Type B pancreatic cell (in vitro differentiated cells): Measurements from ENCODE around the gene DYRK4. TPM values are rescaled to one million over a fixed set of nuclear protein-coding genes. Genes with fewer than 3 reads are reported as not detected.

ENCODE experiments used
- DNase-seq: peaks from one replicate; pipeline ENCODE4 v3.0.0; 2021; ENCODE audit warnings: mixed read lengths; ENCODE audit not compliant: unreplicated experiment; ENCODE audit errors: extremely low spot score
- H3K27ac Mint-ChIP-seq: 2 replicates; pipeline ENCODE4 v1.8.0; 2021; ENCODE audit warnings: mild to moderate bottlenecking, mixed read lengths
- H3K27me3 Mint-ChIP-seq: 2 replicates; pipeline ENCODE4 v1.8.0; 2021; ENCODE audit warnings: mixed read lengths
- H3K36me3 Mint-ChIP-seq: 2 replicates; pipeline ENCODE4 v1.8.0; 2021; ENCODE audit warnings: mixed read lengths
- H3K4me1 Mint-ChIP-seq: one replicate; pipeline ENCODE4 v1.8.0; 2021; ENCODE audit warnings: mixed read lengths; ENCODE audit not compliant: unreplicated experiment
- H3K4me3 Mint-ChIP-seq: 2 replicates; pipeline ENCODE4 v1.8.0; 2021; ENCODE audit warnings: mild to moderate bottlenecking, mixed read lengths
- H3K9me3 Mint-ChIP-seq: 2 replicates; pipeline ENCODE4 v1.8.0; 2021; ENCODE audit warnings: mixed read lengths
- total RNA-seq: library from RNA; stranded (reverse); gene quantifications from 2 replicates; pipeline ENCODE4 v1.2.1, GENCODE V29; 2021; ENCODE audit warnings: low replicate concordance
- TF ChIP-seq, protein P1 (sequence below): fragments of 200-600 bp; sonication (generic); conservative IDR thresholded peaks from 2 replicates; pipeline ENCODE4 v1.5.0; 2021; ENCODE audit warnings: antibody characterized with exemption, mild to moderate bottlenecking

Gene DYRK4
- total RNA-seq, 1 donor from 2014 or later: 31.6 TPM

DNA sequence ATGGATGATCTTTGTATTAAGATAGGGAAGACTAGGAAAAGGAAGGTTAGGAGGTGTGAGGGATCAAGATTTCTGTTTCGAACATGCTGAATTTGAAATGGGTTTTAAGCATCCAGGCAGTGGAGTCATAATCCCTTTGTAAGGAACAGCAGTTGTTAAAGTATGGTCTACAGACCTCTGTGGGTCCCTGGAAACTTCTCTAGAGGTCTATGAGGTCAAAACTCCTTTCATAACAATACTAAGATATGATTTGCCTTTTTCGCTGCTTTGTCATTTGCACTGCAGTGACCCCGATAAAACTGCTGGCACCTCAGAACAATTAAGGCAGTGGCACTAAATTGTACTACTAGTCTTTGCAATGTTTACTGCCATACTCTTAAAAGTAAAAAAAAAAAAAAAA, 21.8 kb upstream of the DYRK4 start:
- Mint-ChIP-seq H3K27ac (peak overlapping the region; percentile 97), H3K4me1 (peaks cover 7% of the 10 kb centered on the region), H3K4me3 (peak overlapping the region; percentile 99), H3K9me3 (no peaks in the 10 kb centered on the region), H3K36me3 (peaks cover 15% of the 10 kb centered on the region), H3K27me3 (no peaks in the 10 kb centered on the region)
- no peak for DNase-seq
- TF ChIP-seq, protein P1, sequence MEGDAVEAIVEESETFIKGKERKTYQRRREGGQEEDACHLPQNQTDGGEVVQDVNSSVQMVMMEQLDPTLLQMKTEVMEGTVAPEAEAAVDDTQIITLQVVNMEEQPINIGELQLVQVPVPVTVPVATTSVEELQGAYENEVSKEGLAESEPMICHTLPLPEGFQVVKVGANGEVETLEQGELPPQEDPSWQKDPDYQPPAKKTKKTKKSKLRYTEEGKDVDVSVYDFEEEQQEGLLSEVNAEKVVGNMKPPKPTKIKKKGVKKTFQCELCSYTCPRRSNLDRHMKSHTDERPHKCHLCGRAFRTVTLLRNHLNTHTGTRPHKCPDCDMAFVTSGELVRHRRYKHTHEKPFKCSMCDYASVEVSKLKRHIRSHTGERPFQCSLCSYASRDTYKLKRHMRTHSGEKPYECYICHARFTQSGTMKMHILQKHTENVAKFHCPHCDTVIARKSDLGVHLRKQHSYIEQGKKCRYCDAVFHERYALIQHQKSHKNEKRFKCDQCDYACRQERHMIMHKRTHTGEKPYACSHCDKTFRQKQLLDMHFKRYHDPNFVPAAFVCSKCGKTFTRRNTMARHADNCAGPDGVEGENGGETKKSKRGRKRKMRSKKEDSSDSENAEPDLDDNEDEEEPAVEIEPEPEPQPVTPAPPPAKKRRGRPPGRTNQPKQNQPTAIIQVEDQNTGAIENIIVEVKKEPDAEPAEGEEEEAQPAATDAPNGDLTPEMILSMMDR: no peak

GRCh38 chr12:4540638-4541037, 21.4 kb upstream of the DYRK4 start:
- Mint-ChIP-seq H3K27ac (no peak overlapping the region), H3K4me3 (no peak overlapping the region), H3K27me3 (no peaks in the 10 kb centered on the region), H3K36me3 (peaks cover 16% of the 10 kb centered on the region), H3K9me3 (no peaks in the 10 kb centered on the region), H3K4me1 (peaks cover 7% of the 10 kb centered on the region)
- TF ChIP-seq, protein P1: no peak
- no peak for DNase-seq

- no peak overlapping the region for H3K4me3 Mint-ChIP-seq
- DNase-seq: no peak
- H3K4me1 Mint-ChIP-seq: no peaks in the 10 kb centered on the region
- TF ChIP-seq, protein P1: no peak
- peaks cover 31% of the 10 kb centered on the region for H3K36me3 Mint-ChIP-seq
- no peaks in the 10 kb centered on the region for H3K9me3 Mint-ChIP-seq
- H3K27me3 Mint-ChIP-seq: no peaks in the 10 kb centered on the region
- no peak overlapping the region for H3K27ac Mint-ChIP-seq
These were observed 16.8 kb upstream of the DYRK4 start for GRCh38 chr12:4545195-4545594.

GRCh38 chr12:4552191-4552590, 9.8 kb upstream of the DYRK4 start:
- Mint-ChIP-seq H3K27me3 (no peaks in the 10 kb centered on the region), H3K4me1 (no peaks in the 10 kb centered on the region)

DNA sequence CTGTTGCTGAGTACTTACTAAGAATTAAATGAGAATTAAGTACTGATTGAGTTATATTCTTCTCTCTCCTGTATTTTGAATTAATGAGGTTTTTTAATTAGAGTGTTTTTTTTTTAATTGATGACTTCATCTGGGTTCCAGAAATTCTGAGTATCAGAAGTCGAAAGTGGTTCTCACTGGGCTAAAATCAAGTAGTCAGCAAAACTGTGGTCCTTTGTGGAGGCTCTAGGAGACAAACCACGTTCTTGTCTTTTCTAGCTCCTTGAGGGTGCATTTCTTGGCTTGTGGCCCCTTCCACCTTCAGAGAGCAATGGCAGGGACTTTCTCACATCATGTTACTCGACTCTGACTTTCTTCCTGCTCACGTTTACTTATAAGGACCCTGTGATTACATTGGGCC, 8.1 kb upstream of the DYRK4 start:
- no peak overlapping the region for H3K4me3 Mint-ChIP-seq
- peaks cover 13% of the 10 kb centered on the region for H3K36me3 Mint-ChIP-seq
- H3K27ac Mint-ChIP-seq: no peak overlapping the region
- no peak for DNase-seq
- H3K27me3 Mint-ChIP-seq: no peaks in the 10 kb centered on the region
- TF ChIP-seq, protein P1: no peak
- no peaks in the 10 kb centered on the region for H3K9me3 Mint-ChIP-seq
- H3K4me1 Mint-ChIP-seq: no peaks in the 10 kb centered on the region

More at GRCh38 chr12:4552191-4552590, 9.8 kb upstream of the DYRK4 start:
- Mint-ChIP-seq H3K27ac (no peak overlapping the region), H3K36me3 (peaks cover 19% of the 10 kb centered on the region), H3K4me3 (no peak overlapping the region), H3K9me3 (no peaks in the 10 kb centered on the region)
- TF ChIP-seq, protein P1: no peak
- no peak for DNase-seq

DNA sequence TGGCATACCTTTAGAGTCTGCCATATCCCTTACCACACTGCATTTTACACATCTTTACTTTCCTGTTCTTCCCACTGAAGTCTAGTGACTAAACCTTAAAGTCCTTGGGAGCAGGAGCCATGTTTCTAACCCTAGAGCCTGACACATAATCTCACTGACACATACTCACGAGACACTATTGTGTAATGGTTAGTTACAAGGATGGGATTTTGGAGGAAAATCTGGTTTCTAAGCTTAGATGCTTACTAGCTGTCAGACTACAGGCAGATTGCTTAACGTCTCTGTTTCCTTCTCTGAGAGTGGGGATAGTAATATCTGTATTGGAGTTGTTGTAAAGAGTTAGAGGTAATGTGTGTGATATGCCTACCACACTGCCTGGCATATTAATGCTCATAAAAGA, 6.2 kb upstream of the DYRK4 start:
- no peaks in the 10 kb centered on the region for H3K9me3 Mint-ChIP-seq
- TF ChIP-seq, protein P1: no peak
- peaks cover 13% of the 10 kb centered on the region for H3K36me3 Mint-ChIP-seq
- H3K27me3 Mint-ChIP-seq: no peaks in the 10 kb centered on the region
- no peak overlapping the region for H3K27ac Mint-ChIP-seq
- H3K4me3 Mint-ChIP-seq: no peak overlapping the region
- no peaks in the 10 kb centered on the region for H3K4me1 Mint-ChIP-seq
- no peak for DNase-seq
